ENCODE results near the gene BICRA.
"Not testable (repeated sequence)": the region's sequence is repeated elsewhere in the genome, so short reads cannot be mapped to it uniquely, and the experiment has no call there.

The BICRA gene

DNA sequence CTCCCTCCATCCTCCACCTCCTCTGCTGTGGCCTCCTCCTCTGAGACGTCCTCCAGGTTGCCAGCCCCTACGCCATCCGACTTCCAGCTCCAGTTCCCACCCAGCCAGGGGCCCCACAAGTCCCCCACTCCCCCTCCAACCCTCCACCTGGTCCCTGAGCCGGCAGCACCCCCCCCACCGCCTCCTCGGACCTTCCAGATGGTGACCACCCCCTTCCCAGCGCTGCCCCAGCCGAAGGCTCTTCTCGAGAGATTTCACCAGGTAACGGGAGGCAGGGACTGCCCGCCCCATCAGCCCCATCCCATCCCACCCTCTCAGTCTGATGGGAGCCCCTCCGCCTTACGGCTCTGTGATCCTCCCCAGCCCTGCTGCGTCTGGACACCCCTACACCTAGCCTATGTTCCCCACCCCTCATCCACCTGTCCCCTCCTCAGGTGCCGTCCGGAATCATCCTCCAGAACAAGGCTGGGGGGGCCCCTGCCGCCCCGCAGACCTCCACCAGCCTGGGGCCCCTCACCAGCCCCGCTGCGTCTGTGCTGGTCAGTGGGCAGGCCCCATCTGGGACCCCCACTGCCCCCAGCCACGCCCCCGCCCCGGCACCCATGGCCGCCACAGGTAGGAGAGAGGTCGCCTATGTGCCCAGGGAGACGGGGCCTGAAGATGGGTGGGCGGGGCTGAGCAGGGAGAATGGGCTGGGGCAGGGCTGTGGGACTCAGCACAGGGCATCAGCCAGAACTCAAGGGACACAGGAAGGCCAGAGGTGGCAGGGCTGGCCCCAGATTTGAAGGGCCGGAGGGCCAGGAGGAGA lies 85.7 kb downstream of the BICRA start:
- no peak for DNase-seq

GRCh38 chr19:47695533-47696262 lies 86.8 kb downstream of the BICRA start:
- no peak for DNase-seq

GRCh38 chr19:47696635-47697034 lies 87.7 kb downstream of the BICRA start:
- no peak for DNase-seq

GRCh38 chr19:47697863-47698609 lies 89.1 kb downstream of the BICRA start:
- DNase-seq = peak; percentile 48

GRCh38 chr19:47698631-47699359 lies 89.9 kb downstream of the BICRA start:
- no peak for DNase-seq

DNA sequence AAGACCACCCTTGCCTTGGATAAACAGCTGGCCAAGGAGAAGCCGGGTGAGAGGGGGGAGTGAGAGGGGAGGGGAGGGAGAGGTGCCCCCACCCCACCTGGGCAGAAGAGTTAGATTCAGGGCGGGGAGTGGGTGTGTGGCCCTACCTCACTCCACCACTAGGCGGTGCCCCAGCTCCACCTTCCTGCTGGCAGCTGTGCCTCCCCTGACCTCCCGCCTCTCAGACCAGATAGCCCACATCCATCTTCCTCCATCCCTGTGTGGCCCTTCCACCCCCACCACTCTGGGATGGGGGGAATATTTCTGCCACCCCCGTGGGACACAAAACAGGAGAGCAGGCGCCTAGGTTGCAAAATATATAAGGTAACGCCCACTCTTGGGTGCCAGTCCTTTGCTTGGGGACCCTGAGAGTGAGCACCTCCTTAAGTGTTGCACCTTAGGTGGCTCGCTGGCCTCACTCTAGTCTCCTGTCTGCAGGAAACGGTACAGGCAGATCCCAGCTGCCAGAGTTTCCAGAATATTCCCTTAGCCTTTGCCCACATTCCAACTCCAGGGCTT lies 90.5 kb downstream of the BICRA start:
- peak; percentile 44 for DNase-seq

DNA sequence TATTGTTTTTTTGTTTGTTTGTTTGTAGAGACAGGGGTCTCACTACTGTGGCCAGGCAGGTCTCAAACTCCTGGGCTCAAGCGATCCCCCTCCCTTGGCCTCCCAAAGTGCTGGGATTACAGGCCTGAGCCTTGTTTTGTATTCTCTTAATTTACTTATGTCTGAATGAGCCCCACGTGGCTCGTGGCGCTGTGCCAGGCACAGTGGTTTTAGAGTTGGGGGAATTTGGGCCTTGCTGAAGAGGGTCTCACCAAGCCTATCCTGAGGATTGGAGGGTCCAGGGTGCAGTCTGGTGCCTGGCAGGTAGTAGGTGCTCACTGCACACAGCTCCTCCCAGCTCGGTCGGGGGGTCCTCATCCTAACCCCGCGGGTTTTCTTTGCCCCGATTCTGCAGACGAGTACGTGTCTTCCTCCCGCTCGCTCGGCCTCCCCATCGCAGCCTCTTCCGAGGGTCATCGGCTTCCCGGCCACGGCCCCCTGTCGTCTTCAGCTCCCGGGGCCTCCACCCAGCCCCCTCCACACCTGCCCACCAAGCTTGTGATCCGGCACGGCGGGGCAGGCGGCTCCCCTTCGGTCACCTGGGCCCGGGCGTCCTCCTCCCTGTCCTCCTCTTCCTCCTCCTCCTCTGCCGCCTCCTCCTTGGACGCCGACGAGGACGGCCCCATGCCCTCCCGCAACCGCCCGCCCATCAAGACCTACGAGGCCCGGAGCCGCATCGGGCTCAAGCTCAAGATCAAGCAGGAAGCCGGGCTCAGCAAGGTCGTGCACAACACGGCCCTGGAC lies 92.2 kb downstream of the BICRA start:
- DNase-seq = no peak

GRCh38 chr19:47701717-47702552 lies 93.0 kb downstream of the BICRA start:
- DNase-seq = no peak

DNA sequence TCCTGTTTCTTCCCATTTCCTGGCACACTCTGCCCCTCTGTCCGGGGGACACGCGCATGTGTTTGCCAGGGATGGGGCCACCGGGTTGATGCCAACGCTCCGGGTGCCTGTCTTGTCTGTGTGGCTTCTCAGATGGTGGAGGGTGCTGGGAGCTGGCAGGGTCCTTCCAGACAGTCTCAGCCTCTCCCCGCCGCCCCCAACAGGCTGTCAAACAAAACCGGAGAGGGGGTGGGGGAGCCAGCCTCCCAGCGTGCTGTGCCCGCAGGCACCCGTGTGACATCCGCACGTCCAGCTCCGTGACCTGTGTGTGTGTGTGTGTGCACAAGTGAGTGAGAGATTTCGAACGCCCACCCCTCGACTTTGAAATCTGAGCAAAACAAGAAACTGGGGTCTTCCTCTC lies 93.7 kb downstream of the BICRA start:
- no peak for DNase-seq

DNA sequence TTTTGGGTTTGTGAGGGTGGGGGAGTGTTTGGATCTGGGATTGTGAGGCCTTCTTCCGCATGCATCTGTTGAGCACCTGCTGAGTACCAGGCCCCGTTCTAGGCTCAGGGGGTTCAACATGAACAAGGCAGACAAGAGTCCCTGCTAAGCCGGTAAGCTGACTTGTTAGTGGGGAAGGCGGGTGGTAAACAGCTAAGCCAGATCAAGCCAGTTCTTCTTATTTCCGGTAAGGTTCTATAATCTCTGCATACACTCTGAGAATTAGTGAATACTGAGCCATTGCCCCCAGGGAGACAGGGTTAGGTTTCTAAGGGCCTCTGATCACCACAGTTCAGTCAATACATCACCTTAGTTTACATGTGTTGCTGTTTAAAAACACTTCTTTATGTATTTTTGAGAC lies 94.4 kb downstream of the BICRA start:
- no peak for DNase-seq

- DNase-seq = no peak
These were observed 95.1 kb downstream of the BICRA start for GRCh38 chr19:47704024-47704423.

DNA sequence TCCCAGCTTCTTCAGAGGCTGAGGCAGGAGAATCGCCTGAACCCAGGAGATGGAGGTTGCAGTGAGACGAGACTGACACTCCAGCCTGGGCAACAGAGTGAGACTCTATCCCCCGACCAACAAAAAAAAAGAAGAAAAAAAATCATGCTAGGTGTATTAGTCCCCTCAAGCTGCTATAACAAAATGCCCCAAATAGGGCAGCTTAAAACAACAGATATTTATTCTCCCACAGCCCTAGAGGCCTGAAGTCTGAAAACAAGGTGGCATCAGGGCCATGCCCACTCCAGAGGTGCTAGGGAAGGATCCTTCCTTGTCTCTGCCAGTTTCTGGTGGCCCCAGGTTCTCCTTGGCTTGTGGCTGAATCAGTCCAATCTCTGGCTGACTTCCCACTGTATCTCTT lies 95.7 kb downstream of the BICRA start:
- no peak for DNase-seq

- peak; percentile 82 for DNase-seq
These were observed 98.4 kb downstream of the BICRA start for GRCh38 chr19:47707135-47707925.

- no peak for DNase-seq
These were observed 102.8 kb downstream of the BICRA start for GRCh38 chr19:47711652-47712242.

DNA sequence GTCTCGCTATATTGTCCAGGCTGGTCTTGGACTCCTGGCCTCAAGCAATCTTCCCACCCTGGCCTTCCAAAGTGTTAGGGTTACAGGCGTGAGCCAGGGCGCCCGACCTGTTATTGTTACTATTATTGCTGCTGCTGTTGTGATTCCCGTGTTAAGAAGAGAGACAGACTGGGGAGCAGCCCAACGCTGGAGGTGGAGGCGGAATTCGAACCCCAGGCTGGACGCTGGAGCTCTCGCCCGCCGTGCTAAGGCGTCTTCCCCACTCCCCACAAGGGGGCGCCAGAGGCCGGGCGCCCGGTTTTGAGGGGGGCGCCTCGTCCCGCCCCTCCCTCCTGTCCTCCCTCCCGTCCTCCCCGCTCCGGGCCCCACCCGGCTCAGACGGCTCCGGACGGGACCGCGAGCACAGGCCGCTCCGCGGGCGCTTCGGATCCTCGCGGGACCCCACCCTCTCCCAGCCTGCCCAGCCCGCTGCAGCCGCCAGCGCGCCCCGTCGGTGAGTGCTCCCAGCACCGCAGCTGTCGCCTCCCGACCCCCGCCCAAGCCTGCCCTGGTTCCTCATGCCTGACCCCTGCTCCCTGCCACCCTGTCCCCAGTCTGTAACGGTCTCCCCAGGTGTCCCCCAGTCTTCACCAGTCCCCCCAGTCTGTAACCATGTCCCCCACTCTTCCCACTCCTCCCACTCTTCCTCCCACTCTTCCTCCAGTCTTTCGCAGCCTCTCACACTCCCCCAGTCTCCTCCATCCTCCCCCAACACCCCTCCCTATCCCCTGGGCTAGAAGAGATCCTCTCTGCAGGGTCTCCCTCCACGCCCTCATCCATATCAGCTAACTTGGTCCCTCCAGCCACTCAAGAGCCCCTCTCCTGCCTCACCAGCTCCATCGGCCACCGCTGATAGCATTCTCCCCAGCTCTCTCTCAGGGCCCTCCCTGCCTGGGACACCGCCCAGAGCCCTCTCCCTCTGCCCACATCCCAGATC lies 104.4 kb downstream of the BICRA start, which contains the start of gene EHD2:
Gene EHD2, plus strand, starts transcription at position 377 of the 976 bp plus-strand sequence. CDS start 3,191 bp downstream, outside the sequence.
- DNase-seq = peak; percentile 19

DNA sequence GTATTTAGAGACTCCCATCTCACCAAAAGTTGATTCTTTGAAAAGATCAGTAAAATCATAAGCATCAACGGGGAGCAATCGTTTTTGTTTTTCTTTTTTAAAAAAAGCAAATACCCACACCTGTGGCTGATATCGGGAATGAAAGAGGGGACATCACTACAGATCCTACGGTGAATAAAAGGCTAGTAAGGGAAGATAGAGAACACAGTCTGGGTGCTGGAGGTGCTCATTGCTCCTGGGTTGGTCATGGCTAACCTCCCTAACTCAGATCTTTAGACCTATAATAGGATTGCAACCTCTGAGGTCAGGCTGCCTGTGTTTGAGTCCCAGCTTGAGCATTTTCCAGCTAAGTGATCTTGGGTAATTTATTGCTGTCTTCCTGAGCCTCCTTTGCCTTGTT lies 105.4 kb downstream of the BICRA start:
- no peak for DNase-seq

GRCh38 chr19:47714855-47715254 lies 105.9 kb downstream of the BICRA start:
- not testable (repeated sequence) for DNase-seq

Data from RPMI8226 (cell line).